B cell (primary cell): ENCODE results near the gene GRK6.

Source experiments
- CTCF ChIP-seq: fragments of 200-600 bp; IDR thresholded peaks from one replicate; pipeline ENCODE4 v1.8.0; 2022; ENCODE audit warnings: antibody characterized with exemption, mild to moderate bottlenecking
- EZH2 ChIP-seq: IDR thresholded peaks from 2 replicates; pipeline ENCODE4 v1.6.1; 2012; ENCODE audit warnings: borderline replicate concordance, low read depth, mild to moderate bottlenecking, moderate library complexity, low read length; ENCODE audit not compliant: insufficient read depth, poor library complexity, severe bottlenecking

DNA sequence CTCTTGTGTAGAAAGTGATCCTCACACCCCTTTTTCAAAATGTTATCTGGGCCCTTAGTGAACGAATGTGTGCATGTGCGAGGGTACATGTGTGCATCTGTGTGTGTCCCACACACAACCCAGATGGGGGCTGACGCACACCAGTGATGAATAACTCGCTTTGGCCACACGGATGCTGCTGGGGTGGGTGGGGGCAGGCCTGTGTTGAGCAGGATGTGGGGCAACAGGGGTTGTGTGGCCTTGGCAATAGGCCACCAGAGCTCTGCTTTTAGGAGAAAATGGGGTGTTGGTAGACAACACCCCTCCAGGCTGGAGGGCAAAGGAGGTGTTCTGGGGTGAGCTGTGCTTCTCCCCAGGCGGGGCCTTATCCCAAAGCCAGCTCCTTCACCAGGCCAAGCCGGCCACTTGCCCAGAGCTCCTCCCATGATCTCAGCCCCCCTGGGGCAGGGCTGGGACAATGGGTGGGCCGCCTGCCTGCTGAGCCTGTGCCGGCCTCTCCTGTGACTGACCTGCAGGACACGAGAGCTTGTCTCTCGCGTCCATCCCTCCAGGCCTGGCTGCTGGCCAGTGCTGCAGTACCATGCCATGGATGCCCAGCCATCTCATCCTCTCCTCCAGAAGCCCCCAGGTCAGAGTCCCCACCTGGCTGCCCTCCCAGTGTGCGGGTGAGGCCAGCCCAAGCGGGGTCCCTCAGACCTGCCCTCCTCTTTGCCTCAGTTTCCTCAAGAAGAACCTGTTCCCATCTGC, 45.3 kb downstream of the GRK6 start:
- TF ChIP-seq EZH2 (no peak), CTCF (no peak)
